Sigmoid colon (tissue), 4 donors: ENCODE measurements around the gene SF3A1.

ENCODE experiments used
- EP300 ChIP-seq, 4 donors: sonication (generic); formaldehyde crosslinking; IDR thresholded peaks; one replicate each; pipeline ENCODE4 v1.6.1; 2017; ENCODE audit warnings: antibody characterized with exemption in 4 of 4
- POLR2AphosphoS5 ChIP-seq, 4 donors: sonication (generic); formaldehyde crosslinking; IDR thresholded peaks; one replicate each; pipeline ENCODE4 v1.6.1; 2017; ENCODE audit warnings: antibody characterized with exemption in 4 of 4
- TF ChIP-seq, protein P1 (sequence below), 4 experiments: fragments of 450-650 bp in 3 of 4; fragments of 200-600 bp in 1 of 4; IDR thresholded peaks; one replicate each; pipeline ENCODE4 v1.5.1; 2016 to 2019; ENCODE audit warnings: antibody characterized with exemption in 4 of 4, mild to moderate bottlenecking in 3 of 4, moderate library complexity in 2 of 4

DNA sequence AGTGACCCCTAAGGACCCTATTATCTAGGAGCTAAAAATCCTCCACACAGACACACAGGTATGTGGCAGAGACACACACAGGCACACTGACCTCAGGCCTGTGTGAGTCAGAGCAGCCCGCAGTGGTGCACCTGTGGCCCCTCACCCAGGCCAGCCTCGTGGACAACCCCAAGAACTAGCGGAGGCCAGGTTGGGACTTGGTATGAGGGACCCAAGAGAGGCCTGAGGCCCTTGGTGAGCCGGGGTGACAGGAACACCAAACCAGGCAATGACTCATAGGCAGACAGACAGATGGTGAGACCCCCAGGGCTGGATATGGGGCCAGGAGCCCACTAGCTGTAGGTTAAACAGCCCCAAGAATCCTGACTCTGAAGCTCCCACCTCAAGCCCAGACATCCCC lies 73.4 kb downstream of the SF3A1 start:
- no peak for TF ChIP-seq EP300 (IDR thresholded peaks at IDR 0.05)
- TF ChIP-seq POLR2AphosphoS5 (IDR thresholded peaks at IDR 0.05): no peak
- TF ChIP-seq, protein P1, sequence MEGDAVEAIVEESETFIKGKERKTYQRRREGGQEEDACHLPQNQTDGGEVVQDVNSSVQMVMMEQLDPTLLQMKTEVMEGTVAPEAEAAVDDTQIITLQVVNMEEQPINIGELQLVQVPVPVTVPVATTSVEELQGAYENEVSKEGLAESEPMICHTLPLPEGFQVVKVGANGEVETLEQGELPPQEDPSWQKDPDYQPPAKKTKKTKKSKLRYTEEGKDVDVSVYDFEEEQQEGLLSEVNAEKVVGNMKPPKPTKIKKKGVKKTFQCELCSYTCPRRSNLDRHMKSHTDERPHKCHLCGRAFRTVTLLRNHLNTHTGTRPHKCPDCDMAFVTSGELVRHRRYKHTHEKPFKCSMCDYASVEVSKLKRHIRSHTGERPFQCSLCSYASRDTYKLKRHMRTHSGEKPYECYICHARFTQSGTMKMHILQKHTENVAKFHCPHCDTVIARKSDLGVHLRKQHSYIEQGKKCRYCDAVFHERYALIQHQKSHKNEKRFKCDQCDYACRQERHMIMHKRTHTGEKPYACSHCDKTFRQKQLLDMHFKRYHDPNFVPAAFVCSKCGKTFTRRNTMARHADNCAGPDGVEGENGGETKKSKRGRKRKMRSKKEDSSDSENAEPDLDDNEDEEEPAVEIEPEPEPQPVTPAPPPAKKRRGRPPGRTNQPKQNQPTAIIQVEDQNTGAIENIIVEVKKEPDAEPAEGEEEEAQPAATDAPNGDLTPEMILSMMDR (IDR thresholded peaks at IDR 0.05): no peak
